Measurements from ENCODE around the gene USP5. TPM values are rescaled to one million over a fixed set of nuclear protein-coding genes. Genes with fewer than 3 reads are reported as not detected.

The USP5 gene
- total and polyA plus RNA-seq, 2 of the 8 experiments (the other 6 are each of a cell fraction or from before 2014, with no cell fraction given) = 66.5 to 148 TPM

GRCh38 chr12:6904280-6905276 lies 52.6 kb downstream of the USP5 start, which contains the start of gene LRRC23 (continued):
- TF ChIP-seq EP300 (IDR thresholded peaks at IDR 0.05; ENCODE audit: borderline replicate concordance in 1 of 2, low read depth in 2 of 2, low read length in 2 of 2) (peak in 1 of 2 experiments; percentile 72; a peak in 1 of 3 replicates), GABPA (IDR thresholded peaks at IDR 0.05; ENCODE audit: borderline replicate concordance, insufficient read depth, low read length) (no peak), CREB1 (IDR thresholded peaks at IDR 0.05) (peak; percentile 77), NRF1 (IDR thresholded peaks at IDR 0.05; ENCODE audit: low read depth, low read length) (no peak), TCF12 (IDR thresholded peaks at IDR 0.05; ENCODE audit: low read depth, low read length) (no peak), RNF2 (IDR thresholded peaks at IDR 0.05; ENCODE audit: borderline replicate concordance, low read depth, low read length, missing control alignments, poor library complexity, severe bottlenecking) (no peak), PHF8 (conservative IDR thresholded peaks at IDR 0.05; ENCODE audit: low read depth, low read length) (0 out of 2 replicates have a peak, but pooled peaks have one; percentile 33), SIRT6 (IDR thresholded peaks at IDR 0.05; ENCODE audit: low read length) (no peak), ATF3 (IDR thresholded peaks at IDR 0.05; ENCODE audit: insufficient read depth, low read depth, low read length) (no peak), RFX5 (IDR thresholded peaks at IDR 0.05; ENCODE audit: borderline replicate concordance, low read depth, low read length) (no peak), CTBP2 (IDR thresholded peaks at IDR 0.05; ENCODE audit: borderline replicate concordance, insufficient read depth, insufficient read length, low read length) (no peak), SP4 (IDR thresholded peaks at IDR 0.05; ENCODE audit: low read length) (no peak), SP1 (IDR thresholded peaks at IDR 0.05; ENCODE audit: low read depth, low read length) (peak; percentile 62; the same call in 1 of the 2 replicates), ATF2 (IDR thresholded peaks at IDR 0.05; ENCODE audit: low read length) (peak; percentile 91)
- TF ChIP-seq, protein P1, sequence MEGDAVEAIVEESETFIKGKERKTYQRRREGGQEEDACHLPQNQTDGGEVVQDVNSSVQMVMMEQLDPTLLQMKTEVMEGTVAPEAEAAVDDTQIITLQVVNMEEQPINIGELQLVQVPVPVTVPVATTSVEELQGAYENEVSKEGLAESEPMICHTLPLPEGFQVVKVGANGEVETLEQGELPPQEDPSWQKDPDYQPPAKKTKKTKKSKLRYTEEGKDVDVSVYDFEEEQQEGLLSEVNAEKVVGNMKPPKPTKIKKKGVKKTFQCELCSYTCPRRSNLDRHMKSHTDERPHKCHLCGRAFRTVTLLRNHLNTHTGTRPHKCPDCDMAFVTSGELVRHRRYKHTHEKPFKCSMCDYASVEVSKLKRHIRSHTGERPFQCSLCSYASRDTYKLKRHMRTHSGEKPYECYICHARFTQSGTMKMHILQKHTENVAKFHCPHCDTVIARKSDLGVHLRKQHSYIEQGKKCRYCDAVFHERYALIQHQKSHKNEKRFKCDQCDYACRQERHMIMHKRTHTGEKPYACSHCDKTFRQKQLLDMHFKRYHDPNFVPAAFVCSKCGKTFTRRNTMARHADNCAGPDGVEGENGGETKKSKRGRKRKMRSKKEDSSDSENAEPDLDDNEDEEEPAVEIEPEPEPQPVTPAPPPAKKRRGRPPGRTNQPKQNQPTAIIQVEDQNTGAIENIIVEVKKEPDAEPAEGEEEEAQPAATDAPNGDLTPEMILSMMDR (IDR thresholded peaks at IDR 0.05; ENCODE audit: control extremely low read depth in 1 of 3, insufficient read depth in 1 of 3, low read depth in 1 of 3, low read length in 3 of 3) = no peak
- TF ChIP-seq, protein P2, sequence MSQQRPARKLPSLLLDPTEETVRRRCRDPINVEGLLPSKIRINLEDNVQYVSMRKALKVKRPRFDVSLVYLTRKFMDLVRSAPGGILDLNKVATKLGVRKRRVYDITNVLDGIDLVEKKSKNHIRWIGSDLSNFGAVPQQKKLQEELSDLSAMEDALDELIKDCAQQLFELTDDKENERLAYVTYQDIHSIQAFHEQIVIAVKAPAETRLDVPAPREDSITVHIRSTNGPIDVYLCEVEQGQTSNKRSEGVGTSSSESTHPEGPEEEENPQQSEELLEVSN (IDR thresholded peaks at IDR 0.05) = no peak

All from H1 (cell line).